Esophagus muscularis mucosa (tissue), 4 donors: Measurements from ENCODE around the gene LHX6. TPM values are rescaled to one million over a fixed set of nuclear protein-coding genes. Genes with fewer than 3 reads are reported as not detected.

Experiments used
- DNase-seq: peaks from one replicate; pipeline ENCODE4 v3.0.0-alpha.2; 2017; ENCODE audit errors: extremely low spot score
- H3K27ac ChIP-seq, 4 donors: fragments of 200-600 bp; sonication (generic); replicated peaks in 1 of 4; 1 replicate in 3 of 4; 2 replicates in 1 of 4; pipeline ENCODE4 v1.5.1; 2016 to 2019; ENCODE audit warnings: mild to moderate bottlenecking in 1 of 4
- H3K27me3 ChIP-seq, 4 donors: fragments of 200-600 bp; sonication (generic); one replicate each; pipeline versions ENCODE4 v1.5.1 to v1.6.0; 2016 to 2019
- H3K36me3 ChIP-seq, 4 donors: fragments of 200-600 bp; sonication (generic); one replicate each; pipeline ENCODE4 v1.5.1; 2016 to 2019
- H3K4me1 ChIP-seq, 4 donors: fragments of 200-600 bp; sonication (generic); one replicate each; pipeline ENCODE4 v1.5.1; 2016 to 2019
- H3K4me3 ChIP-seq, 4 donors: fragments of 200-600 bp; sonication (generic); 1 replicate in 2 of 4; 2 replicates in 2 of 4; pipeline ENCODE4 v1.5.1; 2016 to 2019; ENCODE audit warnings: mild to moderate bottlenecking in 4 of 4, moderate library complexity in 1 of 4
- H3K9me3 ChIP-seq, 4 donors: fragments of 200-600 bp; sonication (generic); 1 replicate in 3 of 4; 2 replicates in 1 of 4; pipeline ENCODE4 v1.5.1; 2016 to 2019
- CTCF ChIP-seq, 3 experiments: fragments of 200-600 bp in 2 of 3; fragments of 450-650 bp in 1 of 3; sonication (generic) in 2 of 3; IDR thresholded peaks; one replicate each; pipeline ENCODE4 v1.5.1; 2017 to 2019; ENCODE audit warnings: antibody characterized with exemption in 3 of 3, mild to moderate bottlenecking in 2 of 3, moderate library complexity in 1 of 3
- EP300 ChIP-seq: sonication (generic); formaldehyde crosslinking; IDR thresholded peaks from one replicate; pipeline ENCODE4 v1.6.1; 2017; ENCODE audit warnings: antibody characterized with exemption
- POLR2A ChIP-seq: fragments of 450-650 bp; IDR thresholded peaks from one replicate; pipeline ENCODE4 v1.6.1; 2017; ENCODE audit warnings: antibody characterized with exemption, moderate library complexity, mild to moderate bottlenecking, low read depth
- POLR2AphosphoS5 ChIP-seq, 2 donors: sonication (generic); formaldehyde crosslinking; IDR thresholded peaks; one replicate each; pipeline ENCODE4 v1.6.1; 2017; ENCODE audit warnings: antibody characterized with exemption in 2 of 2
- WGBS: methylation state at CpG from one replicate; pipeline ENCODE4 v1.1.5; 2018; 5-methylcytosine and 5-hydroxymethylcytosine counted together
- intact Hi-C: fragments of 100-400 bp; cut with DNase I; formaldehyde crosslinking; loops from one replicate; pipeline ENCODE4 v1.15.1; 2023
- total RNA-seq, 4 donors: library from RNA; depleted of rRNA; stranded (reverse); fragments of >200 nt; gene quantifications; one replicate each; pipeline versions ENCODE4 v1.1.0 to v1.2.1, GENCODE V29; 2016

LHX6 gene
- total RNA-seq, 4 donors from 2014 or later = 2.1 to 16.8 (median 7.1) TPM

- Histone ChIP-seq H3K4me1 (peaks cover 0 to 3% (median 0%) of the 10 kb centered on the region in 4 donors), H3K9me3 (no peaks in the 10 kb centered on the region), H3K27me3 (no peaks in the 10 kb centered on the region), H3K27ac (no peak overlapping the region), H3K36me3 (peaks cover 54 to 100% (median 90%) of the 10 kb centered on the region in 4 donors), H3K4me3 (no peak overlapping the region)
- intact Hi-C loops = no loop called here
- TF ChIP-seq EP300 (no peak), POLR2A (no peak), CTCF (IDR thresholded peaks at IDR 0.05) (no peak), POLR2AphosphoS5 (IDR thresholded peaks at IDR 0.05) (no peak)
- 93% methylated on average over 3 of the region's 3 CpGs for WGBS
- DNase-seq = no peak
Observed at GRCh38 chr9:122244349-122244748, 15.6 kb upstream of the LHX6 start.

- intact Hi-C loops = no loop called here
- no peaks in the 10 kb centered on the region for H3K4me1 ChIP-seq
- H3K36me3 ChIP-seq = peaks cover 26 to 67% (median 52%) of the 10 kb centered on the region in 4 donors
- peak; percentile 31 for DNase-seq
- TF ChIP-seq EP300 (no peak), CTCF (IDR thresholded peaks at IDR 0.05) (no peak), POLR2AphosphoS5 (IDR thresholded peaks at IDR 0.05) (no peak), POLR2A (no peak)
- H3K9me3 ChIP-seq = no peaks in the 10 kb centered on the region
- no peak overlapping the region for H3K4me3 ChIP-seq
- 49% methylated on average over 5 of the region's 5 CpGs for WGBS
- no peaks in the 10 kb centered on the region for H3K27me3 ChIP-seq
- no peak overlapping the region for H3K27ac ChIP-seq
Observed at GRCh38 chr9:122239722-122240121, 11.0 kb upstream of the LHX6 start.

GRCh38 chr9:122236681-122237080, 7.9 kb upstream of the LHX6 start:
- H3K9me3 ChIP-seq = no peaks in the 10 kb centered on the region
- H3K27me3 ChIP-seq = no peaks in the 10 kb centered on the region
- H3K27ac ChIP-seq = no peak overlapping the region
- H3K4me1 ChIP-seq = no peaks in the 10 kb centered on the region
- no peak overlapping the region for H3K4me3 ChIP-seq
- intact Hi-C loops = no loop called here
- no peak for DNase-seq
- peaks cover 6 to 36% (median 22%) of the 10 kb centered on the region in 4 donors for H3K36me3 ChIP-seq
- WGBS = 88% methylated on average over 10 of the region's 10 CpGs
- no peak for TF ChIP-seq EP300
- no peak for TF ChIP-seq POLR2A

GRCh38 chr9:122234022-122234748, 5.4 kb upstream of the LHX6 start:
- intact Hi-C loops = no loop called here
- Histone ChIP-seq H3K4me1 (peaks cover 0 to under 1% (median 0%) of the 10 kb centered on the region in 4 donors), H3K36me3 (peaks cover 0 to 12% (median 4%) of the 10 kb centered on the region in 4 donors), H3K9me3 (no peaks in the 10 kb centered on the region), H3K27me3 (peaks cover 0 to 24% (median 6%) of the 10 kb centered on the region in 4 donors), H3K4me3 (no peak overlapping the region), H3K27ac (no peak overlapping the region)
- TF ChIP-seq POLR2AphosphoS5 (IDR thresholded peaks at IDR 0.05) (no peak), POLR2A (no peak), EP300 (no peak), CTCF (IDR thresholded peaks at IDR 0.05) (no peak)
- peak; percentile 86 for DNase-seq
- 84% methylated on average over 7 of the region's 7 CpGs for WGBS

GRCh38 chr9:122232796-122233306, 4.1 kb upstream of the LHX6 start:
- WGBS = 88% methylated on average over 6 of the region's 6 CpGs
- intact Hi-C loops = no loop called here
- DNase-seq = no peak
- no peak overlapping the region for H3K27ac ChIP-seq
- no peaks in the 10 kb centered on the region for H3K36me3 ChIP-seq
- TF ChIP-seq CTCF (IDR thresholded peaks at IDR 0.05) = no peak
- no peak for TF ChIP-seq POLR2A
- no peak for TF ChIP-seq POLR2AphosphoS5 (IDR thresholded peaks at IDR 0.05)
- no peak for TF ChIP-seq EP300
- peaks cover 0 to 37% (median 19%) of the 10 kb centered on the region in 4 donors for H3K27me3 ChIP-seq
- H3K4me3 ChIP-seq = no peak overlapping the region
- H3K4me1 ChIP-seq = peaks cover 4 to 14% (median 13%) of the 10 kb centered on the region in 4 donors
- no peaks in the 10 kb centered on the region for H3K9me3 ChIP-seq
